Measurements from ENCODE around the gene KRT40. TPM values are rescaled to one million over a fixed set of nuclear protein-coding genes. Genes with fewer than 3 reads are reported as not detected.

The KRT40 gene
- not detected for total RNA-seq
- polyA plus RNA-seq = not detected

GRCh38 chr17:40984226-40984625 lies at the start of gene KRT40:
Gene KRT40, minus strand, starts transcription at chr17:40984326. Its CDS starts 53 bp downstream, at chr17:40984273.
- H3K27ac Mint-ChIP-seq = no peak within 1 kb of the TSS

GRCh38 chr17:41029633-41030245 lies 45.6 kb upstream of the KRT40 start, which contains the start of gene KRTAP1-4:
Gene KRTAP1-4, minus strand, starts transcription at chr17:41030195. Its CDS starts 117 bp downstream, at chr17:41030078.
- ATAC-seq (ENCODE audit: low read depth in 2 of 2) (no peak), DNase-seq (no peak)
- H3K36me3 ChIP-seq (ENCODE audit: control insufficient read depth, insufficient read depth, low read length) = no peaks in the 10 kb centered on the region
- no peaks in the 10 kb centered on the region for H3K9me3 ChIP-seq (ENCODE audit: control insufficient read depth in 2 of 2, low read length in 2 of 2)
- no peaks in the 10 kb centered on the region for H3K4me1 ChIP-seq (ENCODE audit: control insufficient read depth, insufficient read depth, low read length, poor library complexity, severe bottlenecking)
- Mint-ChIP-seq H3K27me3 (peaks cover 40% of the 10 kb centered on the region), H3K4me3 (no peak within 1 kb of the TSS), H3K9me3 (peaks cover 0 to 1% (median 0%) of the 10 kb centered on the region in 7 donors), H3K4me1 (no peaks in the 10 kb centered on the region), H3K36me3 (no peaks in the 10 kb centered on the region), H3K27ac (no peak within 1 kb of the TSS)
- H3K4me3 ChIP-seq (ENCODE audit: low read depth, low read length) = no peak within 1 kb of the TSS
- no peak within 1 kb of the TSS for H3K27ac ChIP-seq (ENCODE audit: insufficient read depth, low read length, poor library complexity, severe bottlenecking)
- H3K27me3 ChIP-seq (ENCODE audit: control insufficient read depth, insufficient read depth, low read length) = no peaks in the 10 kb centered on the region

More at GRCh38 chr17:40984226-40984625, at the start of gene KRT40:
- DNase-seq = no peak
- ATAC-seq (ENCODE audit: low read depth in 2 of 2) = no peak
- H3K9me3 ChIP-seq (ENCODE audit: control insufficient read depth in 2 of 2, low read length in 2 of 2) = no peaks in the 10 kb centered on the region
- Mint-ChIP-seq H3K27me3 (peaks cover 12% of the 10 kb centered on the region), H3K36me3 (no peaks in the 10 kb centered on the region), H3K4me3 (no peak within 1 kb of the TSS), H3K4me1 (no peaks in the 10 kb centered on the region), H3K9me3 (no peaks in the 10 kb centered on the region)
- no peak within 1 kb of the TSS for H3K27ac ChIP-seq (ENCODE audit: insufficient read depth, low read length, poor library complexity, severe bottlenecking)
- H3K4me1 ChIP-seq (ENCODE audit: control insufficient read depth, insufficient read depth, low read length, poor library complexity, severe bottlenecking) = no peaks in the 10 kb centered on the region
- H3K27me3 ChIP-seq (ENCODE audit: control insufficient read depth, insufficient read depth, low read length) = peaks cover 2% of the 10 kb centered on the region
- no peak within 1 kb of the TSS for H3K4me3 ChIP-seq (ENCODE audit: low read depth, low read length)
- no peaks in the 10 kb centered on the region for H3K36me3 ChIP-seq (ENCODE audit: control insufficient read depth, insufficient read depth, low read length)

DNA sequence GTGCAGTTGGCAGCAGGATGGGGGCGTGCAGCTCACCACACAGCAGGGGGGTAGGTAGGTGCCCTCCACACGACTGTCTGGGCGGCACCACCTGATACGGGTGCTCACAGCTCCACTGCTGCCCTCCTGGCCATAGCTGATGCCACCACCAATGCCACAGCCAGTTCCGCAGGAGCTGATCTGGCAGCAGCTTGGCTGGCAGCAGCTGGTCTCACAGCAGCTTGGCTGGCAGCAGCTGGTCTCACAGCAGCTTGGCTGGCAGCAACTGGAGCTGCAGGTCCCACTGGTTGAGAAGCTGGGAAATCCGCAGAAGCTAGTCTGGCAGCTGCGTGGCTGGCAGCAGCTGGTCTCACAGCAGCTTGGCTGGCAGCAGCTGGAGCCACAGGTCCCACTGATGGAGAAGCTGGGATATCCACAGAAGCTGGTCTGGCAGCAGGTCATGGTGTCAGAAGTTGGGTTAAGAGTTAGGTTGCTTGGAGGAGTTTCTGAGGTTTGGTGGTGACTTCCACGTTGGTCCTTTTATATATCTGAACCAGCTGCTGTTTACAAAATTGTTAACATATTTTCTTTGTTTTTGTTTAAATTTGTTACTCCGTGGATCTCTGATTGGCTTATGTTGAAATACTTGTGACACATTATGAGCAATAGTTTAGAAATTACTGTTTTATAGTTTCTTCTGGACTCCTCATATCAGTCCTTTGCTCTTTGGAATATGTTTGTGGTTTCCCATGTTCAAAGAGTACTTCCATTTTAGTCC lies 42.8 kb upstream of the KRT40 start, which contains the start of gene KRTAP1-5:
Gene KRTAP1-5, minus strand, starts transcription at position 494 of the 757 bp plus-strand sequence. Its CDS starts 53 bp downstream, at position 441.
- Mint-ChIP-seq H3K9me3 (peaks cover 0 to 1% (median 0%) of the 10 kb centered on the region in 7 donors), H3K4me3 (no peak within 1 kb of the TSS), H3K4me1 (no peaks in the 10 kb centered on the region), H3K27ac (no peak within 1 kb of the TSS), H3K27me3 (peaks cover 40% of the 10 kb centered on the region), H3K36me3 (no peaks in the 10 kb centered on the region)
- no peak for DNase-seq
- Histone ChIP-seq H3K36me3 (ENCODE audit: control insufficient read depth, insufficient read depth, low read length) (no peaks in the 10 kb centered on the region), H3K27me3 (ENCODE audit: control insufficient read depth, insufficient read depth, low read length) (peaks cover 2% of the 10 kb centered on the region), H3K27ac (ENCODE audit: insufficient read depth, low read length, poor library complexity, severe bottlenecking) (no peak within 1 kb of the TSS), H3K4me1 (ENCODE audit: control insufficient read depth, insufficient read depth, low read length, poor library complexity, severe bottlenecking) (no peaks in the 10 kb centered on the region), H3K9me3 (ENCODE audit: control insufficient read depth in 2 of 2, low read length in 2 of 2) (no peaks in the 10 kb centered on the region), H3K4me3 (ENCODE audit: low read depth, low read length) (no peak within 1 kb of the TSS)
- no peak for ATAC-seq (ENCODE audit: low read depth in 2 of 2)

GRCh38 chr17:41024697-41025096 lies 40.6 kb upstream of the KRT40 start:
- Histone ChIP-seq H3K9me3 (ENCODE audit: control insufficient read depth in 2 of 2, low read length in 2 of 2) (no peaks in the 10 kb centered on the region), H3K27ac (ENCODE audit: insufficient read depth, low read length, poor library complexity, severe bottlenecking) (no peak overlapping the region), H3K4me1 (ENCODE audit: control insufficient read depth, insufficient read depth, low read length, poor library complexity, severe bottlenecking) (no peaks in the 10 kb centered on the region), H3K36me3 (ENCODE audit: control insufficient read depth, insufficient read depth, low read length) (no peaks in the 10 kb centered on the region), H3K4me3 (ENCODE audit: low read depth, low read length) (no peak overlapping the region), H3K27me3 (ENCODE audit: control insufficient read depth, insufficient read depth, low read length) (peaks cover 9% of the 10 kb centered on the region)
- DNase-seq (no peak), ATAC-seq (ENCODE audit: low read depth in 2 of 2) (no peak)
- peaks cover 29% of the 10 kb centered on the region for H3K27me3 Mint-ChIP-seq
- H3K27ac Mint-ChIP-seq = no peak overlapping the region
- H3K9me3 Mint-ChIP-seq = peaks cover 0 to 1% (median 0%) of the 10 kb centered on the region in 7 donors
- H3K4me1 Mint-ChIP-seq = no peaks in the 10 kb centered on the region
- no peak overlapping the region for H3K4me3 Mint-ChIP-seq
- no peaks in the 10 kb centered on the region for H3K36me3 Mint-ChIP-seq

DNA sequence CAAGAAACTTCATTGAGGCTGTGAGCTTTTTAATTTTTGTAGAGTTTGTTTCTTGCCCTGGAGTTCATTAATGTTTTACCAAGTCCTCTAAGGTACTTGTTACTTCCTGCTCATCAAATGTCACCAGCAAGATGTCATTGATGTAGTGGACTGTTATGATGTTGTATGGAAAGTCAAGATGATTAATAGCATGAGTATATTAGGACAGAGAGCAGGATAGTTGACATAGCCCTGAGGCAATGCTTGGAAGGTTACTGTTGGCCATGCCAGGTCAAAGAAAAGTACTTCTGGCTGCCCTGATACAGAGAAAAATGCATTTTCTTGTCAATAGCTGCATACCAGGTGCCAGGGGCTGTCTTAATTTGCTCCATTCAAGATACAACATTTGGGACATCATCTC lies 36.2 kb upstream of the KRT40 start:
- DNase-seq (no peak), ATAC-seq (ENCODE audit: low read depth in 2 of 2) (no peak)
- Histone ChIP-seq H3K9me3 (ENCODE audit: control insufficient read depth in 2 of 2, low read length in 2 of 2) (no peaks in the 10 kb centered on the region), H3K27me3 (ENCODE audit: control insufficient read depth, insufficient read depth, low read length) (peaks cover 16% of the 10 kb centered on the region), H3K36me3 (ENCODE audit: control insufficient read depth, insufficient read depth, low read length) (no peaks in the 10 kb centered on the region), H3K4me3 (ENCODE audit: low read depth, low read length) (no peak overlapping the region), H3K27ac (ENCODE audit: insufficient read depth, low read length, poor library complexity, severe bottlenecking) (no peak overlapping the region), H3K4me1 (ENCODE audit: control insufficient read depth, insufficient read depth, low read length, poor library complexity, severe bottlenecking) (no peaks in the 10 kb centered on the region)
- H3K4me3 Mint-ChIP-seq = no peak overlapping the region
- H3K36me3 Mint-ChIP-seq = no peaks in the 10 kb centered on the region
- H3K27me3 Mint-ChIP-seq = peaks cover 16% of the 10 kb centered on the region
- no peak overlapping the region for H3K27ac Mint-ChIP-seq
- no peaks in the 10 kb centered on the region for H3K4me1 Mint-ChIP-seq
- peaks cover 0 to 1% (median 0%) of the 10 kb centered on the region in 7 donors for H3K9me3 Mint-ChIP-seq

DNA sequence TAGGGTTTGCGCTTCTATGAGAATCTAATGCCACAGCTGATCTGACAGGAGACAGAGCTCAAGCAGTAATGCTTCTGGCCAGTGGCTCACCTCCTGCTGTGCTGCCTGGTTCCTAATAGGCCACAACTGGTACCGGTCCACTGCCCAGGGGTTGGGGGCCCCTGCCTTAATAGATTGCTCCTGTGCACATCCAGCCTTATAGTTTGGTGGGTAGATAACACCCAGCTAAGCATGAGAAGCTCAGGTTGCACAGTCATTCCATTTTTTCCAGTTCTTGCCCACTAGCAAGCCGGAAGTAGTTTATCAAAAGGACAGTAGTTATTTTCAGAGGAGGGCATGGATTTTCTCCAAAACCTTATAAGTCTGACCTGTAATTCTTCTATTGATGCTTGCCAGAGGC lies 35.3 kb upstream of the KRT40 start:
- H3K4me3 Mint-ChIP-seq = no peak overlapping the region
- no peaks in the 10 kb centered on the region for H3K36me3 ChIP-seq (ENCODE audit: control insufficient read depth, insufficient read depth, low read length)
- H3K4me1 Mint-ChIP-seq = no peaks in the 10 kb centered on the region
- DNase-seq (no peak), ATAC-seq (ENCODE audit: low read depth in 2 of 2) (no peak)
- H3K27me3 Mint-ChIP-seq = peaks cover 12% of the 10 kb centered on the region
- peaks cover 16% of the 10 kb centered on the region for H3K27me3 ChIP-seq (ENCODE audit: control insufficient read depth, insufficient read depth, low read length)
- no peak overlapping the region for H3K4me3 ChIP-seq (ENCODE audit: low read depth, low read length)
- H3K9me3 Mint-ChIP-seq = peaks cover 0 to under 1% (median 0%) of the 10 kb centered on the region in 7 donors
- no peak overlapping the region for H3K27ac Mint-ChIP-seq
- H3K4me1 ChIP-seq (ENCODE audit: control insufficient read depth, insufficient read depth, low read length, poor library complexity, severe bottlenecking) = no peaks in the 10 kb centered on the region
- H3K36me3 Mint-ChIP-seq = no peaks in the 10 kb centered on the region
- H3K9me3 ChIP-seq (ENCODE audit: control insufficient read depth in 2 of 2, low read length in 2 of 2) = no peaks in the 10 kb centered on the region
- no peak overlapping the region for H3K27ac ChIP-seq (ENCODE audit: insufficient read depth, low read length, poor library complexity, severe bottlenecking)

- H3K4me1 Mint-ChIP-seq = no peaks in the 10 kb centered on the region
- H3K4me3 Mint-ChIP-seq = no peak overlapping the region
- H3K27ac ChIP-seq (ENCODE audit: insufficient read depth, low read length, poor library complexity, severe bottlenecking) = no peak overlapping the region
- no peak overlapping the region for H3K4me3 ChIP-seq (ENCODE audit: low read depth, low read length)
- H3K4me1 ChIP-seq (ENCODE audit: control insufficient read depth, insufficient read depth, low read length, poor library complexity, severe bottlenecking) = no peaks in the 10 kb centered on the region
- no peaks in the 10 kb centered on the region for H3K36me3 ChIP-seq (ENCODE audit: control insufficient read depth, insufficient read depth, low read length)
- no peaks in the 10 kb centered on the region for H3K9me3 Mint-ChIP-seq
- peaks cover 12% of the 10 kb centered on the region for H3K27me3 Mint-ChIP-seq
- H3K27ac Mint-ChIP-seq = no peak overlapping the region
- ATAC-seq (ENCODE audit: low read depth in 2 of 2) (no peak), DNase-seq (no peak)
- peaks cover 15% of the 10 kb centered on the region for H3K27me3 ChIP-seq (ENCODE audit: control insufficient read depth, insufficient read depth, low read length)
- H3K36me3 Mint-ChIP-seq = no peaks in the 10 kb centered on the region
- H3K9me3 ChIP-seq (ENCODE audit: control insufficient read depth in 2 of 2, low read length in 2 of 2) = no peaks in the 10 kb centered on the region
Measured at GRCh38 chr17:41018541-41018940, 34.4 kb upstream of the KRT40 start.
